Upper lobe of left lung (tissue), 6 donors: ENCODE measurements around the gene ARHGAP15. TPM values are rescaled to one million over a fixed set of nuclear protein-coding genes. Genes with fewer than 3 reads are reported as not detected.
A peak's percentile ranks its signal among the peaks of the same experiment; 100 is the strongest.

ENCODE experiments used
- ATAC-seq, 2 donors: fragments of 200-7000 bp; cut with Tn5 transposase; one replicate each; pipeline ENCODE4 v1.9.1; 2022; ENCODE audit warnings: mild to moderate bottlenecking in 2 of 2, moderate library complexity in 2 of 2; ENCODE audit not compliant: low FRiP score in 2 of 2
- DNase-seq, 2 donors: peaks; one replicate each; pipeline ENCODE4 v3.0.0-alpha.2; 2019 to 2020
- H3K27ac ChIP-seq, 4 donors: fragments of 200-600 bp; sonication (generic); one replicate each; pipeline ENCODE4 v1.5.1; 2016 to 2019
- H3K27me3 ChIP-seq, 4 donors: fragments of 200-600 bp; sonication (generic); one replicate each; pipeline ENCODE4 v1.5.1; 2017 to 2019
- H3K36me3 ChIP-seq, 4 donors: fragments of 200-600 bp; sonication (generic); one replicate each; pipeline ENCODE4 v1.5.1; 2016 to 2019
- H3K4me1 ChIP-seq, 4 donors: fragments of 200-600 bp; sonication (generic); one replicate each; pipeline ENCODE4 v1.5.1; 2018 to 2019
- H3K4me3 ChIP-seq, 4 donors: fragments of 200-600 bp; sonication (generic); one replicate each; pipeline ENCODE4 v1.5.1; 2017 to 2019; ENCODE audit warnings: mild to moderate bottlenecking in 2 of 4, moderate library complexity in 1 of 4
- H3K9me3 ChIP-seq, 4 donors: fragments of 200-600 bp; sonication (generic); one replicate each; pipeline ENCODE4 v1.5.1; 2018 to 2019
- CTCF ChIP-seq, 6 experiments: fragments of 450-650 bp in 4 of 6; fragments of 200-600 bp in 2 of 6; sonication (generic) in 2 of 6; IDR thresholded peaks; one replicate each; pipeline ENCODE4 v1.5.1; 2016 to 2019; ENCODE audit warnings: antibody characterized with exemption in 6 of 6
- EP300 ChIP-seq, 4 donors: sonication (generic); formaldehyde crosslinking; IDR thresholded peaks; one replicate each; pipeline ENCODE4 v1.5.1; 2017; ENCODE audit warnings: antibody characterized with exemption in 4 of 4, control low read depth in 2 of 4
- POLR2A ChIP-seq, 4 donors: fragments of 450-650 bp; IDR thresholded peaks; one replicate each; pipeline ENCODE4 v1.5.1; 2016 to 2017; ENCODE audit warnings: antibody characterized with exemption in 4 of 4, mild to moderate bottlenecking in 2 of 4
- POLR2AphosphoS5 ChIP-seq, 2 donors: sonication (generic); formaldehyde crosslinking; IDR thresholded peaks; one replicate each; pipeline ENCODE4 v1.5.1; 2017; ENCODE audit warnings: antibody characterized with exemption in 2 of 2
- whole genome bisulfite sequencing, 2 donors: methylation state at CpG; one replicate each; pipeline ENCODE4 v1.1.5; 2017 to 2018; 5-methylcytosine and 5-hydroxymethylcytosine counted together
- total RNA-seq, 6 donors: library from RNA; depleted of rRNA in 4 of 6; stranded (reverse); fragments of >200 nt in 4 of 6; gene quantifications; one replicate each; pipeline versions ENCODE4 v1.1.0 to v1.2.1, GENCODE V29; 2016 to 2021
- donor health status: DM: no; HTN: no; CAD: no; lungs with moderate emphysema.
- donor health status: DM: no; HTN: yes; CAD: no; lungs with severe emphysema.

Gene ARHGAP15
- total RNA-seq, 6 donors from 2014 or later, result 11.9 to 57.6 (median 17.5) TPM

- H3K4me3 ChIP-seq, result no peak overlapping the region
- H3K27me3 ChIP-seq, result no peaks in the 10 kb centered on the region
- ATAC-seq, result no peak
- peak overlapping the region in 2 of 4 donors; percentile 13 to 45 for H3K27ac ChIP-seq
- H3K36me3 ChIP-seq, result no peaks in the 10 kb centered on the region
- TF ChIP-seq POLR2AphosphoS5 (IDR thresholded peaks at IDR 0.05), result no peak
- no peaks in the 10 kb centered on the region for H3K9me3 ChIP-seq
- H3K4me1 ChIP-seq, result peaks cover 0 to 7% (median 0%) of the 10 kb centered on the region in 4 donors
- no peak for DNase-seq
- 33 to 34% methylated on average over 2 of the region's 2 CpGs for WGBS, 2 donors
Measured at GRCh38 chr2:143525402-143525860, 396.2 kb downstream of the ARHGAP15 start.

GRCh38 chr2:143526498-143526897 is 397.3 kb downstream of the ARHGAP15 start:
- Histone ChIP-seq H3K4me1 (peaks cover 0 to 7% (median 0%) of the 10 kb centered on the region in 4 donors), H3K4me3 (no peak overlapping the region), H3K36me3 (no peaks in the 10 kb centered on the region), H3K9me3 (no peaks in the 10 kb centered on the region), H3K27me3 (no peaks in the 10 kb centered on the region), H3K27ac (no peak overlapping the region)
- DNase-seq (no peak), ATAC-seq (no peak)
- TF ChIP-seq POLR2A (IDR thresholded peaks at IDR 0.05) (no peak), POLR2AphosphoS5 (IDR thresholded peaks at IDR 0.05) (no peak), EP300 (IDR thresholded peaks at IDR 0.05) (no peak), CTCF (IDR thresholded peaks at IDR 0.05) (no peak)

- H3K36me3 ChIP-seq, result no peaks in the 10 kb centered on the region
- H3K9me3 ChIP-seq, result no peaks in the 10 kb centered on the region
- H3K27ac ChIP-seq, result no peak overlapping the region
- no peaks in the 10 kb centered on the region for H3K27me3 ChIP-seq
- peaks cover 0 to 7% (median 0%) of the 10 kb centered on the region in 4 donors for H3K4me1 ChIP-seq
- no peak for DNase-seq
- ATAC-seq, result no peak
- H3K4me3 ChIP-seq, result no peak overlapping the region
- TF ChIP-seq EP300 (IDR thresholded peaks at IDR 0.05) (no peak), CTCF (IDR thresholded peaks at IDR 0.05) (no peak), POLR2A (IDR thresholded peaks at IDR 0.05) (no peak), POLR2AphosphoS5 (IDR thresholded peaks at IDR 0.05) (no peak)
- WGBS, 2 donors, result 59 to 100% methylated on average over 1 of the region's 1 CpG
Measured at GRCh38 chr2:143528021-143528420, 398.8 kb downstream of the ARHGAP15 start.

- ATAC-seq, result no peak
- DNase-seq, result no peak
- H3K9me3 ChIP-seq, result no peaks in the 10 kb centered on the region
- no peak overlapping the region for H3K4me3 ChIP-seq
- peaks cover 0 to 7% (median 0%) of the 10 kb centered on the region in 4 donors for H3K4me1 ChIP-seq
- TF ChIP-seq CTCF (IDR thresholded peaks at IDR 0.05) (no peak), EP300 (IDR thresholded peaks at IDR 0.05) (no peak), POLR2AphosphoS5 (IDR thresholded peaks at IDR 0.05) (no peak), POLR2A (IDR thresholded peaks at IDR 0.05) (no peak)
- no peaks in the 10 kb centered on the region for H3K27me3 ChIP-seq
- 95 to 97% methylated on average over 1 of the region's 1 CpG for WGBS, 2 donors
- H3K27ac ChIP-seq, result no peak overlapping the region
- no peaks in the 10 kb centered on the region for H3K36me3 ChIP-seq
Measured at GRCh38 chr2:143529118-143529720, 400.0 kb downstream of the ARHGAP15 start.

GRCh38 chr2:143530758-143531157 is 401.5 kb downstream of the ARHGAP15 start:
- H3K27ac ChIP-seq, result no peak overlapping the region
- ATAC-seq, result no peak

More at GRCh38 chr2:143530758-143531157, 401.5 kb downstream of the ARHGAP15 start:
- TF ChIP-seq CTCF (IDR thresholded peaks at IDR 0.05) (no peak), POLR2AphosphoS5 (IDR thresholded peaks at IDR 0.05) (no peak), EP300 (IDR thresholded peaks at IDR 0.05) (no peak), POLR2A (IDR thresholded peaks at IDR 0.05) (no peak)
- Histone ChIP-seq H3K4me1 (peaks cover 0 to 7% (median 0%) of the 10 kb centered on the region in 4 donors), H3K36me3 (no peaks in the 10 kb centered on the region), H3K9me3 (no peaks in the 10 kb centered on the region), H3K27me3 (no peaks in the 10 kb centered on the region), H3K4me3 (no peak overlapping the region)
- DNase-seq, result no peak
- 83 to 90% methylated on average over 2 of the region's 2 CpGs for WGBS, 2 donors
